Activated CD4-positive, alpha-beta T cell treated with anti-CD3 and anti-CD28 coated beads, Interleukin-2, amount 50 U/mL, for 48 hours (primary cell): Measurements from ENCODE around the gene GABPB1.

Experiments used
- DNase-seq, 2 experiments: peaks; one replicate each; pipeline ENCODE4 v3.0.0-alpha.2; 2020

GABPB1 gene

GRCh38 chr15:50236433-50236832, 118.6 kb downstream of the GABPB1 start:
- DNase-seq, result no peak

GRCh38 chr15:50235794-50236193, 119.2 kb downstream of the GABPB1 start:
- DNase-seq, result no peak

GRCh38 chr15:50234764-50235163, 120.2 kb downstream of the GABPB1 start:
- DNase-seq, result no peak

GRCh38 chr15:50233192-50233736, 121.7 kb downstream of the GABPB1 start:
- DNase-seq, result no peak

- DNase-seq, result no peak
Observed at GRCh38 chr15:50232791-50233190, 122.2 kb downstream of the GABPB1 start.

- no peak for DNase-seq
Observed at GRCh38 chr15:50231761-50232160, 123.2 kb downstream of the GABPB1 start.

- DNase-seq, result no peak
Observed at GRCh38 chr15:50229336-50229735, 125.7 kb downstream of the GABPB1 start.

- DNase-seq, result no peak
Observed at GRCh38 chr15:50228866-50229265, 126.1 kb downstream of the GABPB1 start.

GRCh38 chr15:50227076-50227475, 127.9 kb downstream of the GABPB1 start:
- no peak for DNase-seq

- DNase-seq, result no peak
Observed at GRCh38 chr15:50225938-50226337, 129.1 kb downstream of the GABPB1 start.
